HG03520 (cell line): Measurements from ENCODE around the gene ZNF594.
"Not testable (repeated sequence)": the region's sequence is repeated elsewhere in the genome, so short reads cannot be mapped to it uniquely, and the experiment has no call there.

ENCODE experiments used
- ATAC-seq: cut with Tn5 transposase; IDR thresholded peaks from one replicate; pipeline ENCODE4 v1.9.1; 2021; ENCODE audit warnings: mild to moderate bottlenecking, moderate library complexity; ENCODE audit not compliant: unreplicated experiment

The ZNF594 gene

DNA sequence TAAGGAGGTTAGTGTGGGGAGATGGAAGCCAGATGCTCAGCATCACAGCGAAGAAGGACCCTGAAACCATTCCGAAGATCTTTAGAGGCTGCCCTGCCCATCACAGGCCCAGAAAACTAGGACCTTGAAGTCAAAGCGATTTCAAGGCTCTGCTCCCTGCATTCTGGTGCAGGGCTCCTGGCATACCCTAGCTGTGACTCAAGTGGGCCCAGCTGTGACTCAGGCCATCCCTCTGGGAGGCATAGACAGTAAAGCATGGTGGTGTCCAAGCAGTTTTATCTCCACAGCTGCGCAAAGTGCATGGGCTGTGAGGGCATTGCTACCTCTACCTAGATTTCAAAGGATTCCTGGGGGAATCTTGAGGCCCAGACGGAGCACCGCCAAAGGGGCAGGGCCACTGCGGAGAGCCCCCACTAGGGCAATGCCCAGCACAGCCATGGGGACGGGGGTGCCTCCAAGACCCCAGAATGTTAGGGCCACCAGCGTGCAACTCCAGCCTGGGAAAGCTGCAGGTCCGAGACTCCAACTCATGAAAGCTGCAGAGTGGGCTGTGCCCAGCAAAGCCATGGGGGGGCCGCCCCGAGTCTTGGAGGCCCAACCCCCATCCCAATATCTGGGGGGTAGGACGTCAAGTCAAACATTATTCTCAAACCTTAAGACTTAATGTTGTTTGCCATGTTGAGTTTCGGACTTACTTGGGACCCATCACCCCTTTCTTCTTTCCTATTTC is 11.7 kb upstream of the ZNF594 start:
- no peak for ATAC-seq

DNA sequence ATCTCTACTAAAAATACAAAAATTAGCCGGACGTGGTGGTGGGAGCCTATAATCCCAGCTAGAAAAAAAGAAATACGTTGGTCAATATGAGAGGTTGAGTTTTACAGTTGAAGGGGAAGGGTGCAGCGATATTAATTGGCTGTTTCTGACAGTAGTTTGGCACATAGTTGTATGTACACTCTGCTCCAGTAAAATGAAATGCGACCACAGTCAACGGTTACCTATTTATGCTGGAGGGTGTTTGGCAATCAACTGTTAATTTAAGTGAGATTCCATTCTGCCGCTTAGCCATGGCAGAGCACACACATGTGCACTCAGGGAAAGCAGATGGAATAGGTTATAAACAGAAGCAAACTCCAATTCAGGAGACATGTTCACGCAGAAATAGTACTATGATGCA is 9.3 kb upstream of the ZNF594 start:
- ATAC-seq = no peak

DNA sequence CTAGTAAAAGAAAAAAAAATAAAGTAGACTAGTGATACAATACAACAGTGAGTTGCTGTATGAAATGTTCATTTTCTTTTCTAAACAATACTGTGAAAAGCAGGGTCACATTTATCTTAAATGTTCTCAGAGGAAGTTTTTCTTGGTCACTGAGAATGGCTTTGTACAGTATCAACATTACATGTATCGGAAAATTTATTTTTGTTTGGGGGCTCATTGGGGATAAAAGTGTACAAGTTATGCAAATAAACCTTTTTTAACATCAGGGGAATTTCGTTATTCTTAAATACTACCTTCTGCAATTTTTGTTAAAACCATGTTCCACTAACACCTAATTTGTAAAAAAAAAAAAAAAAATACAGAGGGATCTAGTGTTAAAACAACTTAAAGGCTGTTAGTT is 8.7 kb upstream of the ZNF594 start:
- ATAC-seq = no peak

DNA sequence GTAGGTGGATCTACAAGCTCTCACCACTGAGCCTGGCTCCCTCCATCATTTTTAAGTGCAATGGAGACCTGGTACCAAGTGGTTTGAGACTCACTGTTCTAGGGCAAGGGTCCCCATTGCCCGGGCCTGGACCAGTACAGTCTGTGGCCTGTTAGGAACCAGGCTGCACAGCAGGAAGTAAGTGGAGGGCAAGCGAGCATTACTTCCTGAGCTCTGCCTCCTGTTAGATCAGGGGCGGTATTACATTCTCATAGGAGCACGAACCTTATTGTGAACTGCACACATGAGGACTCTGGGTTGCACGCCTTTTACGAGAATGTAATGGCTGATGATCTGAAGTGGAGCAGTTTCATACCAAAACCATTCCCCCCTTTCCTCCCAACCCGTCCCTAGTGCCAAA is 6.8 kb upstream of the ZNF594 start:
- ATAC-seq = no peak

DNA sequence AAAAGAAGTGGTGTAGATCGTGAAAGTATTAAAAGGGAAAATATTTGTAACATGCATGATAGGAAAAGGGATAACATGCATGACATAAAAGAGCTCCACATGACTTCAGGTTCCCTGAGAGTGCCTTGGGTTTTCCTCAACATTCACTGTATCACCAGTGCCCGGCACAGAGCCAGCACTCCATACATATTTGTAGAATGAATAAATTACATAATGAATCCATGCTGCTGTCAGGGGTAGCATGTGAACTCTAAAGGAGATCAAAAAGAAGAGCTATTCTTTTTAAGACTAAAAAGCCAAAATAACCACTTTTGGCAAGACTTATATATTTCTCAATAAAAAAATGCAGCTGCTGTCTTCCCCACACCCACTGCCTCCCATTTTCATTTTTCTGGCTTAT is 2.7 kb upstream of the ZNF594 start:
- ATAC-seq = no peak

DNA sequence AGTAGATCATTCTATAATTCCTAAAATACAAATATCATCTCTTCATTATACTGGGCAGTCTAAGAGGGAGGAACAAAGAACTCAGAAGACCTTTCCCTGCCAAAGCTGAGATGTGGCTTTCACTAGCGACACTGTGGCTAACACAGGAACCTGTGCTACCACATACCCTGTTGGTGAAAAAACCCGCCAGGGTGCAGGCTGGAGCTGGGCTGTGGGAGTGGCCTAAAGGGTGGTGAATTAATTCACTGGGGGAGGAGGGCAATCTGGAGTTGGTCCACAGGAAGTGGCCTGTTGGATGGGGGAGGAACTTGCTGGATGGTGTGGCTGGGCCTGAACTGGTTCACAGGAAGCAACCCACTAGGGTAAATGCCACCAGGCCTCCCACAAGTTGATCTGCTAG is 7.4 kb downstream of the ZNF594 start:
- no peak for ATAC-seq

DNA sequence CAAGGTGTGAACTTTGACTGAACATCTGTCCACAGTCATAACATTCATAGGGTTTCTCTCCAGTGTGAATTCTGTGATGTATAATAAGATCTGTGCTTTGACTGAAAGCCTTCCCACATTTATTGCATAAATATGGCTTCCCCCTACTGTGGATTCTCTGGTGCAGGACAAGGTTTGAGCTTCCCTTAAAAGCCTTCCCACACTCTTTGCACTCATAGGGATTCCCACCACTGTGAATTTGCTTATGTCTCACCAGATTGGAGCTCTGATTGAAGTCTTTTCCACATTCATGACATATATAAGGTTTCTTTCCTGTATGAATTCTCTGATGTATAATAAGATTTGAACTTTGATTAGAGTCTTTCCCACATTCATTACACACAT is 8.3 kb downstream of the ZNF594 start:
- no peak for ATAC-seq

DNA sequence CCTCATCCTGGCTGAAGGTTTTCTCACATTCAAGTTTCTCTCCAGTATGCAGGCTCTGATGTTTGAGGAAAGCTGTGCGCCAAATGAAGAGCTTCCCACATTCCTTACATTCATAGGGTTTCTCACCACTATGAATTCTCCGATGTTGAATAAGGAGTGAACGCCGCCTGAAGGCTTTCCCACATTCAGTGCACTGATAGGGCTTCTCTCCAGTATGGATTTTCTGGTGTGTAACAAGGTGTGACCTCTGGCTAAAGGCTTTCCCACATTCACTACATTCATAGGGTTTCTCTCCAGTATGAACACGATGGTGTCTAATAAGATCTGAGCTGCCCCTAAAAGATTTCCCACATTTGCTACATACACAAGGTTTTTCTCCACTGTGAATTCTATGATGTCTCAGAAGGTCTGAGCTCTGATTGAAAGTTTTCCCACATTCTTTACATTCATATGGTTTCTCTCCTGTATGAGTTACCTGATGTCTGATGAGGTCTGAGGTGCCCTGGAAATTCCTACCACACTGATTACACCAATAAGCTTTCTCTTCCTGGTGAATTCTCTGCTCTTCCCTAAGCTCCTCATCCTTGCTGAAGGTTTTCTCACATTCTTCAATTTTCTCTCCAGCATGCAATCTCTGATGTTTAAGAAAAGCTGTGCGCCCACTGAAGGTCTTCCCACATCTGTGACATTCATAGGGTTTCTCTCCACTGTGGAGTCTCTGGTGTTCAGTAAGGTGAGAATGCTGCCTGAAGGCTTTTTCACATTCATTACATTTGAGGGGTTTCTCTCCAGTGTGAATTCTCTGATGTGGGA is 8.9 kb downstream of the ZNF594 start:
- no peak for ATAC-seq

DNA sequence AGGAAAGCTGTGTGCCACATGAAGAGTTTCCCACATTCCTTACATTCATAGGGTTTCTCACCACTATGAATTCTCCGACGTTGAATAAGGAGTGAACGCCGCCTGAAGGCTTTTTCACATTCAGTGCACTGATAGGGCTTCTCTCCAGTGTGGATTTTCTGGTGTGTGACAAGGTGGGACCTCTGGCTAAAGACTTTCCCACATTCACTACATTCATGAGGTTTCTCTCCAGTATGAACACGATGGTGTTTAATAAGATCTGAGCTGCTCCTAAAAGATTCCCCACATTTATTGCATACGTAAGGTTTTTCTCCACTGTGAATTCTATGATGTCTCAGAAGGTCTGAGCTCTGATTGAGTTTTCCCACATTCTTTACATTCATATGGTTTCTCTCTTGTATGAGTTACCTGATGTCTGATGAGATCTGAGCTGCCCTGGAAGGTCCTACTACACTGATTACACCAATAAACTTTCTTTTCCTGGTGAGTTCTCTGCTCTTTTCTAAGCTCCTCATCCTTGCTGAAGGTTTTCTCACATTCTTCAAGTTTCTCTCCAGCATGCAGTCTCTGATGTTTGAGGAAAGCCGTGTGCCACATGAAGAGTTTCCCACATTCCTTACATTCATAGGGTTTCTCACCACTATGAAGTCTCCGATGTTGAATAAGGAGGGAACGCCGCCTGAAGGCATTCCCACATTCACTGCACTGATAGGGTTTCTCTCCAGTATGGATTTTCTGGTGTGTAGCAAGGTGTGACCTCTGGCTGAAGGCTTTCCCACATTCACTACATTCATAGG is 10.0 kb downstream of the ZNF594 start:
- ATAC-seq = no peak

DNA sequence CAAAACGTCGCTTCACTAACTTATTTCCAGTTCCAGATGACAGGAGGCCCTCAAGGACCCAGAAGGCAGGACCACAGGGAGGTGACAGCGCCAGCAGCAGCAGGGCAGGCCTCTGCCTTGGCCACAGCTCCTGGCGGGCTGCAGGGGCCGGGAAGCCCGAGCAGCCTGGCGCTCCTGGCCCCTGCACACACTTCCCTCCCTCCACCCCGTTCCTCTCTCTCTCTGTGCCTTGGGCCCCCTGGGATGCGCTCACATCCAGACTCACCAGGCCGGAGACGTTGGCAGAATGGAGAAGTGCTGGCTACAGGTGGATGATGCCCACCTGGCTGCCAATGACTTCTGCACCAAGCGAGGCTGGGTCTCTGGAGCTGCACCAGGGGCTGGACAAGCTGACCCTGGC is 12.7 kb downstream of the ZNF594 start:
- no peak for ATAC-seq

DNA sequence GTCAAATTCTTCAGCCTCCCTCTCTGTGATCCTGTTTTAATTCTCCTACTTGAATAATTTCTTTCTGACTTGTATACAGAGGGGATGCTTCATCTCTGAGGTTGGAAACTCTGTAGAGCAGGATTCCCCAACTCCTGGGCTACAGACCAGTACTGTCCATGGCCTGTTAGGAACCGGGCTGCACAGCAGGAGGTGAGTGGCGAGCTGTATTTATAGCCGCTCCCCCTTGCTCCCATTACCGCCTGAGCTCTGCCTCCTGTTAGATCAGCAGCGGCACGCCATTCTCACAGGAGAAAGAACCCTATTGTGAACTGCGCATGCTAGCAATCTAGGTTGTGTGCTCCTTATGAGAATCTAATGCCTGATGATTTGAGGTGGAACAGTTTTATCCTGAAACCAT is 16.6 kb downstream of the ZNF594 start:
- not testable (repeated sequence) for ATAC-seq

DNA sequence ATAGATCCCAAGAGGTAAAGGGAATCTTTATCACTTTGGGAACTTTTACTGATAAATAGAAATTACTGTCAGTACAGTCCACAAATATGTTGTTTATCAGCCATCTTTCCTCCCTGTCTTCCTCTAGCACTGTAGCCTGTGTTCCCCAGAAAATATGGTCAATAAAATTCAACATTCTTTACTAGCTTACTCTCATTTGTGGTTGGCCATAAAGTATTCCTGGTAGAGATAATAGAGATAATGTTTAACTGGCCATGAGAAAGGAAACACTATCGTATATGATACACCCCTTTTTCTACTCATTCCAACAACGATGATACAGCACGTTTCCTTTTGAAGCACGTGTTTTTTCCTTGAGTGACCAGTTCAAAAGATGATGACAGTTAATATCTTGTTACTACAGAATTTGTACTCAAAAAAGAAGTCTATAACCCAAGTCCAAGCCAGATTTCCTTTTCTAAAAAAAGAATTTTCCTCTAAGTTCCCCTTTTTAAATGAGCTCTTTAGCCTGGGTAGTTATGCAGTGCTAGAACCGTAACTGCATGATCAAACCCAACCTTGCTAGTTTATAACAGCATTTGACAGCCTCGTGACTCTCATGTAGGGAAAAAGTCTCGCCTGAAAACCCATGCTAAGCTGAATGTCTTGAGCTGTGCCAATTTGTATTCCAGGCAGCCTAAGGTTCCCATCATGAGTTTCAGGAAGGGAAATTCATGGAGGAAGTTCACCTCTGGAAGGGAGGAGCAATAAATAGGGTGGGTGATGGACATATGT is 25.7 kb downstream of the ZNF594 start:
- ATAC-seq = not testable (repeated sequence)

DNA sequence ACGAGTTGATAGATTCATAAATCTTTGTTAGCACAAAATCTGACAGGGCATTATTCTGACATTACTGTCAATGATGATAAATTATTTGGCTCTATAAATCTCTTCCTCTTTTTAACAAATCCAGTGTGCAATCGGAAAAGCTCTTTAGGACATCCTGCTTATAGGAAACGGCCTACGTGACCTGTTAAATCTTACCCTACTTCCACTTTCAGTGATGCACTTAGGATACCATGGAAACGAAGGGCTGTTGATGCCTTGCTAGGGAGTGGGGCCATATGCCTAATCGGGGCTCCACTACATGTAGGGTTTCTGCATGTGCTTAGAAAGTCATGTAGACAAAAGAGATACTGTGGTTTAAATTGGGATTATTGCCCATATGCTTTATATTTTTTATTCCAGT is 27.2 kb downstream of the ZNF594 start:
- ATAC-seq = no peak

DNA sequence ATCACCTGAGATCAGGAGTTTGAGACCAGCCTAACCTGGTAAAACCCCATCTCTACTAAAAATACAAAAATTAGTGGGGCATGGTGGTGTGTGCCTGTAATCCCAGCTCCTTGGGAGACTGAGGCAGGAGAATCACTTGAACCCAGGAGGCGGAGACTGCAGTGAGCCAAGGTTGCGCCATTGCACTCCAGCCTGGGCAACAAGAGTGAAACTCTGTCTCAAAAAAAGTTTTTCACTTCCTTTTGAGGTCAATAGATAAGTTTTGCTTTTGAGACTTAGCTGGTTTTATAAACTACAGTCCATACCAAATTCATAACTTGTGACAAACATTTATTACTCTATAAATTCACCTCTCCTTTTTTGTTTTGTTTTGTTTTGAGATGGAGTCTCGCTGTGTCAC is 29.9 kb downstream of the ZNF594 start:
- not testable (repeated sequence) for ATAC-seq

DNA sequence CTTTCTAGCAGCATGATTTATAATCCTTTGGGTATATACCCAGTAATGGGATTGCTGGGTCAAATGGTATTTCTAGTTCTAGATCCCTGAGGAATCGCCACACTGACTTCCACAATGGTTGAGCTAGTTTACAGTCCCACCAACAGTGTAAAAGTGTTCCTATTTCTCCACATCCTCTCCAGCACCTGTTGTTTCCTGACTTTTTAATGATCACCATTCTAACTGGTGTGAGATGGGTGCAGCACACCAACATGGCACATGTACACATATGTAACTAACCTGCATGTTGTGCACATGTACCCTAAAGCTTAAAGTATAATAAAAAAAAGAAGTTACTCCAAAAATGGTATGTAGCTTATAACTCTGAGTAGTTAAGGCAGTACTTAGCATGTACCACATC is 31.0 kb downstream of the ZNF594 start:
- not testable (repeated sequence) for ATAC-seq

DNA sequence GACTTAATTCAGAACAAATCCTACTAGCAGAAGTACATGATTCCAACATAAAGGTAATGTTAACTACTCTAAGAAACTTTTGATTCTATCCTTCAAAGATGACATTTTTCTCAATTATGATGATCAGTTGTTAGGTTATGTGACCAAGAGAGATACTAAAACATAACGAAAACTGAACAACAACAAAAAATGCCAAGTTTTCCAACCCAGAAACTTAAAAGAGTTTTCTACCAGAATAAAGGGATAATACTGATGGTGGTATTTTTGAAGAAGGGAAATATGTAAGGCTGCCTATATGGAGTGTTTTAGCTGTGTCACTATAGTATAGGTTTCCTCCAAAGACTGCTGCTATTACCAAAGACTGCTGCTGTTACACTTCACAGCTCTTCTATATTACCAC is 45.5 kb downstream of the ZNF594 start:
- ATAC-seq = not testable (repeated sequence)

DNA sequence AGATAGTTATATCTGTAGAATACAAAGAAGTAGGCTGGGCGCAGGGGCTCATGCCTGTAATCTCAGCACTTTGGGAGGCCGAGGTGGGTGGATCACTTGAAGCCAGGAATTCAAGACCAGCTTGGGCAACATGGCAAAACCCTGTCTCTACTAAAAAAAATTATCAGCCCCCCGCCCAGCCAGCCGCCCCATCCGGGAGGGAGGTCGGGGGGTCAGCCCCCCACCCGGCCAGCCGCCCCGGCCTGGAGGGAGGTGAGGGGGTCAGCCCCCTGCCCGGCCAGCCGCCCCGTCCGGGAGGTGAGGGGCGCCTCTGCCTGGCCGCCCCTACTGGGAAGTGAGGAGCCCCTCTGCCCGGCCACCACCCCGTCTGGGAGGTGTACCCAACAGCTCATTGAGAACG is 48.8 kb downstream of the ZNF594 start:
- ATAC-seq = not testable (repeated sequence)

DNA sequence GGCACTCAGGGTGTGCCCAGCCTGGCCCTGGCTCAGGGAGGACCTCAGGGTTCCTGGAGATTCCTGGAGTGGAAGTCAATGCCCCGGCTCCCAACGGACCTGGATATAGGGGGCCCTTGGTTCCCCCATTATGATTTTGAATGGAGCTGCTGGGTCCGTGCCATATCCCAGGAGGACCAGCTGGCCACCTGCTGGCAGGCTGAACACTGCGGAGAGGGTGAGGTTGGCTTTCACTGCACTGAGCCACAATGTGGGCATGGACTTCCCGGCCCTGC is 52.3 kb downstream of the ZNF594 start:
- ATAC-seq = no peak

DNA sequence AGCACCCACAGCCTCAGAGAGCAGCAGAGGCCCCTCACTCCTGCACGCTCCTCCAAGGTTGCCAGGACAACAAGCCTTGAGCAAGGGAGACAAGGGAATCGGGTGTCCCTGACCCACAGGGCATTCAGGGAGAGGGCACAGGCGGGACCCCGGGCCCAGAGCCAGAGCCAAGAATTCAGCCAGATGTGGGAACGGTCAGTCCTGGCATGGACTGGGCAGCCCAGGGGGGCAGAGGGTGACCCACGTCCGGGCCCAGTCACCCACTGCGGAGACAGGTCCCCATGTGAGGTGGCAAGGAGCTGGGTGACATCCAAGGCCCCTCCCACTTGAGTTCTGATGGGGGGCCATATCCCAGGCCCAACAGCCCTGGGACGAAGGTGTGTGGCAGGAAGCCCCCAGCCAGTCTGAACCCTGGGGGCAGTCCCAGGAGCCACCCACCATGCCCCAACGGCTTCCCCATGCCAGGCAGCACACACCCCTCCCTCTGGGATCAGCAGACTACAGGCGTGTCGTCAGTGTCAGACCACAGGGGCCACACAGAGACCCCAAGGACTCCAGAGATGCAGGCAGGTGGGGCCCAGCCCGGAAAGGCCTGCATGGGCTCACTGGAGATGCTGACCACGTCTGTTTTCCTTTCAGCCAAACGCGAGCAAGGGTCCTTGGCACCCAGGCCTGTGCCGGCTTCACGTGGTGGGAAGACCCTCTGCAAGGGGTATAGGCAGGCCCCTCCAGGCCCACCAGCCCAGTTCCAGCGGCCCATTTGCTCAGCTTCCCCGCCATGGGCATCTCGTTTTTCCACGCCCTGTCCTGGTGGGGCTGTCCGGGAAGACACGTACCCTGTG is 52.8 kb downstream of the ZNF594 start:
- ATAC-seq = no peak

DNA sequence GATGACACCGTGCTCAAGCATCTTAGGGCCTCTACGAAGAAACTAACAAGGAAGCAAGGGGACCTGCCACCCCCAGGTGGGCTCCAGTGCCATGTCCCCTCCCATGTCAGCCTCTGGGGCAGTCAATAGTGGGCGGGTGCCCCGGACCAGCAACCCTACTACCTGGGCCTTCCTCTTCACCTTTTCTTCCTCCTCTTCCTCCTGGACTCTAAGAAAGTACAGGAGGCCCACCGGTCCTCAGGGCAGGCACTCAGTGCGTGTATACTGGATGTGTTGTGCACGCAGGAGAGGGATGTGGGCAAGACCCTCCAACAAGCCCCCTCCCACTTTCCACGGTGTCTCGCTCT is 53.5 kb downstream of the ZNF594 start:
- not testable (repeated sequence) for ATAC-seq
